A673 (cell line): Measurements from ENCODE around the gene GTPBP6.

Source experiments
- CTCF ChIP-seq: fragments of 300-800, 200-600 bp; sonication (generic); conservative IDR thresholded peaks from 2 replicates; pipeline ENCODE4 v1.5.1; 2017; ENCODE audit warnings: low read depth, mild to moderate bottlenecking, antibody characterized with exemption, low read length, moderate library complexity, mixed read lengths
- EZH2 ChIP-seq: fragments of 200-600 bp; sonication (generic); IDR thresholded peaks from 2 replicates; pipeline ENCODE4 v1.6.1; 2017; ENCODE audit warnings: borderline replicate concordance, low read depth, mild to moderate bottlenecking, mixed read lengths, antibody characterized with exemption, low read length; ENCODE audit not compliant: poor library complexity, severe bottlenecking

- TF ChIP-seq CTCF = no peak
- TF ChIP-seq EZH2 = no peak
Observed at GRCh38 chrX:330726-331150, 12.1 kb upstream of the GTPBP6 start.
